SK-N-SH treated with all-trans-retinoic acid at 6 μM for 48 hours (cell line): Measurements from ENCODE around the gene EPHB2.
A peak's percentile ranks its signal among the peaks of the same experiment; 100 is the strongest.

Experiments used
- ATAC-seq: fragments of 200-7000 bp; cut with Tn5 transposase; 3 replicates; pipeline ENCODE4 v1.9.1; 2020; ENCODE audit warnings: mild to moderate bottlenecking, moderate library complexity
- ARNTL ChIP-seq: fragments of 450-650 bp; formaldehyde crosslinking; IDR thresholded peaks from 2 replicates; pipeline ENCODE4 v1.5.0; 2020; ENCODE audit warnings: low read depth, mild to moderate bottlenecking, moderate library complexity, borderline replicate concordance
- BACH2 ChIP-seq: fragments of 250-450 bp; sonication (Bioruptor Pico); IDR thresholded peaks from 2 replicates; pipeline ENCODE4 v1.9.0; 2021; ENCODE audit warnings: mild to moderate bottlenecking, borderline replicate concordance
- CSDC2 ChIP-seq: fragments of 250-450 bp; sonication (Bioruptor Pico); IDR thresholded peaks from 2 replicates; pipeline ENCODE4 v1.5.0; 2020; ENCODE audit warnings: mild to moderate bottlenecking, moderate library complexity
- ESRRG ChIP-seq: fragments of 250-450 bp; sonication (Bioruptor Pico); IDR thresholded peaks from 2 replicates; pipeline ENCODE4 v1.6.1; 2021; ENCODE audit warnings: mild to moderate bottlenecking
- GLIS3 ChIP-seq: fragments of 250-450 bp; sonication (Bioruptor Pico); IDR thresholded peaks from 2 replicates; pipeline ENCODE4 v1.5.0; 2020; ENCODE audit warnings: mild to moderate bottlenecking, moderate library complexity
- OSR1 ChIP-seq: fragments of 250-450 bp; sonication (Bioruptor Pico); IDR thresholded peaks from 2 replicates; pipeline ENCODE4 v1.8.0; 2022; ENCODE audit warnings: moderate library complexity, mild to moderate bottlenecking, inconsistent platforms
- PATZ1 ChIP-seq: fragments of 250-450 bp; sonication (Bioruptor Pico); IDR thresholded peaks from 2 replicates; pipeline ENCODE4 v1.8.0; 2020; ENCODE audit warnings: mild to moderate bottlenecking, moderate library complexity, borderline replicate concordance
- POU6F1 ChIP-seq: fragments of 250-450 bp; sonication (Bioruptor Pico); IDR thresholded peaks from 2 replicates; pipeline ENCODE4 v1.8.0; 2021; ENCODE audit warnings: low read depth, mild to moderate bottlenecking, moderate library complexity, borderline replicate concordance
- PPARA ChIP-seq: fragments of 250-450 bp; sonication (Bioruptor Pico); IDR thresholded peaks from 2 replicates; pipeline ENCODE4 v1.5.0; 2020; ENCODE audit warnings: mild to moderate bottlenecking, borderline replicate concordance
- RARB ChIP-seq: fragments of 250-450 bp; sonication (Bioruptor Pico); IDR thresholded peaks from 2 replicates; pipeline ENCODE4 v1.8.0; 2021; ENCODE audit warnings: mild to moderate bottlenecking, moderate library complexity
- SNAI2 ChIP-seq: fragments of 250-450 bp; sonication (Bioruptor Pico); IDR thresholded peaks from 2 replicates; pipeline ENCODE4 v1.5.0; 2020; ENCODE audit warnings: mild to moderate bottlenecking, moderate library complexity
- TCF4 ChIP-seq: fragments of 250-450 bp; sonication (Bioruptor Pico); IDR thresholded peaks from 2 replicates; pipeline ENCODE4 v1.8.0; 2021; ENCODE audit warnings: mild to moderate bottlenecking, moderate library complexity, borderline replicate concordance
- ZC3H10 ChIP-seq: fragments of 250-450 bp; sonication (Bioruptor Pico); IDR thresholded peaks from 2 replicates; pipeline ENCODE4 v1.5.1; 2021; ENCODE audit warnings: mild to moderate bottlenecking, moderate library complexity
- ZFP3 ChIP-seq: fragments of 250-450 bp; sonication (Bioruptor Pico); IDR thresholded peaks from 2 replicates; pipeline ENCODE4 v1.5.0; 2020; ENCODE audit warnings: mild to moderate bottlenecking, moderate library complexity
- ZFP30 ChIP-seq: fragments of 450-650 bp; formaldehyde crosslinking; IDR thresholded peaks from 2 replicates; pipeline ENCODE4 v1.5.0; 2022; ENCODE audit warnings: mild to moderate bottlenecking, moderate library complexity
- ZNF565 ChIP-seq: fragments of 450-650 bp; formaldehyde crosslinking; conservative IDR thresholded peaks from 2 replicates; pipeline ENCODE4 v1.5.0; 2020; ENCODE audit warnings: low read depth, mild to moderate bottlenecking, moderate library complexity
- ZNF70 ChIP-seq: fragments of 450-650 bp; formaldehyde crosslinking; IDR thresholded peaks from 2 replicates; pipeline ENCODE4 v1.5.0; 2020; ENCODE audit warnings: mild to moderate bottlenecking, moderate library complexity
- ZNF8 ChIP-seq: fragments of 450-650 bp; formaldehyde crosslinking; IDR thresholded peaks from 2 replicates; pipeline ENCODE4 v1.5.0; 2020; ENCODE audit warnings: mild to moderate bottlenecking, moderate library complexity
- TF ChIP-seq, protein P1 (sequence below): fragments of 250-450 bp; sonication (Bioruptor Pico); IDR thresholded peaks from 2 replicates; pipeline ENCODE4 v1.5.1; 2021; ENCODE audit warnings: mild to moderate bottlenecking, moderate library complexity
- TF ChIP-seq, protein P2 (sequence below): fragments of 250-450 bp; sonication (Bioruptor Pico); IDR thresholded peaks from 2 replicates; pipeline ENCODE4 v1.5.0; 2020; ENCODE audit warnings: mild to moderate bottlenecking, moderate library complexity
- TF ChIP-seq, protein P3 (sequence below): fragments of 250-450 bp; sonication (Bioruptor Pico); IDR thresholded peaks from 2 replicates; pipeline ENCODE4 v1.5.1; 2020; ENCODE audit warnings: low read depth, mild to moderate bottlenecking, moderate library complexity

The EPHB2 gene

GRCh38 chr1:22874785-22875184 is 164.1 kb downstream of the EPHB2 start:
- TF ChIP-seq PPARA (CRISPR knock-in tag): no peak
- no peak for ATAC-seq

- no peak for ATAC-seq
- TF ChIP-seq PATZ1 (CRISPR knock-in tag) (no peak), GLIS3 (CRISPR knock-in tag) (no peak), ZFP3 (CRISPR knock-in tag) (no peak), POU6F1 (no peak), ZC3H10 (CRISPR knock-in tag) (no peak), PPARA (CRISPR knock-in tag) (no peak), CSDC2 (CRISPR knock-in tag) (no peak), ARNTL (CRISPR knock-in tag) (no peak), OSR1 (CRISPR knock-in tag) (no peak)
Observed at GRCh38 chr1:22875241-22875640, 164.6 kb downstream of the EPHB2 start.

GRCh38 chr1:22875841-22876240 is 165.2 kb downstream of the EPHB2 start:
- no peak for ATAC-seq
- TF ChIP-seq, protein P1, sequence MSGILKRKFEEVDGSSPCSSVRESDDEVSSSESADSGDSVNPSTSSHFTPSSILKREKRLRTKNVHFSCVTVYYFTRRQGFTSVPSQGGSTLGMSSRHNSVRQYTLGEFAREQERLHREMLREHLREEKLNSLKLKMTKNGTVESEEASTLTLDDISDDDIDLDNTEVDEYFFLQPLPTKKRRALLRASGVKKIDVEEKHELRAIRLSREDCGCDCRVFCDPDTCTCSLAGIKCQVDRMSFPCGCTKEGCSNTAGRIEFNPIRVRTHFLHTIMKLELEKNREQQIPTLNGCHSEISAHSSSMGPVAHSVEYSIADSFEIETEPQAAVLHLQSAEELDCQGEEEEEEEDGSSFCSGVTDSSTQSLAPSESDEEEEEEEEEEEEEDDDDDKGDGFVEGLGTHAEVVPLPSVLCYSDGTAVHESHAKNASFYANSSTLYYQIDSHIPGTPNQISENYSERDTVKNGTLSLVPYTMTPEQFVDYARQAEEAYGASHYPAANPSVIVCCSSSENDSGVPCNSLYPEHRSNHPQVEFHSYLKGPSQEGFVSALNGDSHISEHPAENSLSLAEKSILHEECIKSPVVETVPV: no peak
- TF ChIP-seq ESRRG (CRISPR knock-in tag) (no peak), PATZ1 (CRISPR knock-in tag) (no peak), GLIS3 (CRISPR knock-in tag) (no peak), BACH2 (CRISPR knock-in tag) (no peak), PPARA (CRISPR knock-in tag) (no peak), ZFP3 (CRISPR knock-in tag) (no peak), ZNF8 (CRISPR knock-in tag) (no peak), SNAI2 (CRISPR knock-in tag) (no peak), OSR1 (CRISPR knock-in tag) (no peak), ZFP30 (CRISPR knock-in tag) (no peak), ZC3H10 (CRISPR knock-in tag) (no peak)
- TF ChIP-seq, protein P2, sequence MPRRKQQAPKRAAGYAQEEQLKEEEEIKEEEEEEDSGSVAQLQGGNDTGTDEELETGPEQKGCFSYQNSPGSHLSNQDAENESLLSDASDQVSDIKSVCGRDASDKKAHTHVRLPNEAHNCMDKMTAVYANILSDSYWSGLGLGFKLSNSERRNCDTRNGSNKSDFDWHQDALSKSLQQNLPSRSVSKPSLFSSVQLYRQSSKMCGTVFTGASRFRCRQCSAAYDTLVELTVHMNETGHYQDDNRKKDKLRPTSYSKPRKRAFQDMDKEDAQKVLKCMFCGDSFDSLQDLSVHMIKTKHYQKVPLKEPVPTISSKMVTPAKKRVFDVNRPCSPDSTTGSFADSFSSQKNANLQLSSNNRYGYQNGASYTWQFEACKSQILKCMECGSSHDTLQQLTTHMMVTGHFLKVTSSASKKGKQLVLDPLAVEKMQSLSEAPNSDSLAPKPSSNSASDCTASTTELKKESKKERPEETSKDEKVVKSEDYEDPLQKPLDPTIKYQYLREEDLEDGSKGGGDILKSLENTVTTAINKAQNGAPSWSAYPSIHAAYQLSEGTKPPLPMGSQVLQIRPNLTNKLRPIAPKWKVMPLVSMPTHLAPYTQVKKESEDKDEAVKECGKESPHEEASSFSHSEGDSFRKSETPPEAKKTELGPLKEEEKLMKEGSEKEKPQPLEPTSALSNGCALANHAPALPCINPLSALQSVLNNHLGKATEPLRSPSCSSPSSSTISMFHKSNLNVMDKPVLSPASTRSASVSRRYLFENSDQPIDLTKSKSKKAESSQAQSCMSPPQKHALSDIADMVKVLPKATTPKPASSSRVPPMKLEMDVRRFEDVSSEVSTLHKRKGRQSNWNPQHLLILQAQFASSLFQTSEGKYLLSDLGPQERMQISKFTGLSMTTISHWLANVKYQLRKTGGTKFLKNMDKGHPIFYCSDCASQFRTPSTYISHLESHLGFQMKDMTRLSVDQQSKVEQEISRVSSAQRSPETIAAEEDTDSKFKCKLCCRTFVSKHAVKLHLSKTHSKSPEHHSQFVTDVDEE: no peak

DNA sequence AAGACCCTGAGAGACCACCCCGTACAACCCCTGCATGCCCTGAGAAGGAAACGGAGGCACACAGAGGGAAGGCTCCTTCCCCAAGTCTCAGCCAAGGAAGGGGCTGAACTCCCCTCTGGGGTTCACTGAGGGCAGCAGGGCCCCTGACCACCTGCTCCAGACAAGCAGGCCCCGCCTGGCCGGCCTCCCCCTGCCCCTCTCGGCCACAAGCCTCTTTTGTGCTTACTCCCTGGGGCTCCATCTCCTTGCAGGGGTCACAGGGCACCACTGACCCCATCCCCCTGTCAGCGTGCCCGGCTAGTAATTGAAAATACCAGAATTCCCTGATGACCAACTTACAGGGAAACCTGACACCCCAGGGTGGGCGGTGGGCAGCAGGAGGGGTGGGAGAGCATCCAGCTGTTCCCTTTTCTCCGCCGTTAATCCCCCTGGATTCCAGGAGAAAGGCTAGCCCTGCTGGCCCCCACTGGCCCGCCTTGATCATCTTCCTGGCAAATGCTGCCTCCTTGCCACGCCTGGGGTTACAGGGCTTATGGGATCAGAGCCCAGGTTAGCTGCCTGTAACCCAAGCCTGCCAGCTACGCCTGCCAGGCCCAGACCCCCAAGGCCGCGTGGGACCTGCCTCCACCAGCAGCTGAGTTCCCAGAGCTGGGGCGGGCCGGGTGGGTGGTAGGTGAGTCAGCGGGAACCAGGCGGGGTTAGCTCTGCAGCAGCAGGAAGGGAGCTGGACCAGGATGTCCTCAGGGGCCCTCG is 165.9 kb downstream of the EPHB2 start:
- ATAC-seq: peak; percentile 67
- TF ChIP-seq TCF4 (CRISPR knock-in tag) (no peak), PPARA (CRISPR knock-in tag) (no peak), ARNTL (CRISPR knock-in tag) (no peak), ZFP3 (CRISPR knock-in tag) (no peak), BACH2 (CRISPR knock-in tag) (no peak), ZNF70 (CRISPR knock-in tag) (no peak), ZNF8 (CRISPR knock-in tag) (no peak), SNAI2 (CRISPR knock-in tag) (no peak), ZNF565 (CRISPR knock-in tag) (no peak), POU6F1 (no peak), RARB (CRISPR knock-in tag) (no peak), ZC3H10 (CRISPR knock-in tag) (no peak)
- TF ChIP-seq, protein P3, sequence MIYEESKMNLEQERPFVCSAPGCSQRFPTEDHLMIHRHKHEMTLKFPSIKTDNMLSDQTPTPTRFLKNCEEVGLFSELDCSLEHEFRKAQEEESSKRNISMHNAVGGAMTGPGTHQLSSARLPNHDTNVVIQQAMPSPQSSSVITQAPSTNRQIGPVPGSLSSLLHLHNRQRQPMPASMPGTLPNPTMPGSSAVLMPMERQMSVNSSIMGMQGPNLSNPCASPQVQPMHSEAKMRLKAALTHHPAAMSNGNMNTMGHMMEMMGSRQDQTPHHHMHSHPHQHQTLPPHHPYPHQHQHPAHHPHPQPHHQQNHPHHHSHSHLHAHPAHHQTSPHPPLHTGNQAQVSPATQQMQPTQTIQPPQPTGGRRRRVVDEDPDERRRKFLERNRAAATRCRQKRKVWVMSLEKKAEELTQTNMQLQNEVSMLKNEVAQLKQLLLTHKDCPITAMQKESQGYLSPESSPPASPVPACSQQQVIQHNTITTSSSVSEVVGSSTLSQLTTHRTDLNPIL: no peak
